ENCODE results near the gene SLU7.
A peak's percentile ranks its signal among the peaks of the same experiment; 100 is the strongest.

The SLU7 gene

DNA sequence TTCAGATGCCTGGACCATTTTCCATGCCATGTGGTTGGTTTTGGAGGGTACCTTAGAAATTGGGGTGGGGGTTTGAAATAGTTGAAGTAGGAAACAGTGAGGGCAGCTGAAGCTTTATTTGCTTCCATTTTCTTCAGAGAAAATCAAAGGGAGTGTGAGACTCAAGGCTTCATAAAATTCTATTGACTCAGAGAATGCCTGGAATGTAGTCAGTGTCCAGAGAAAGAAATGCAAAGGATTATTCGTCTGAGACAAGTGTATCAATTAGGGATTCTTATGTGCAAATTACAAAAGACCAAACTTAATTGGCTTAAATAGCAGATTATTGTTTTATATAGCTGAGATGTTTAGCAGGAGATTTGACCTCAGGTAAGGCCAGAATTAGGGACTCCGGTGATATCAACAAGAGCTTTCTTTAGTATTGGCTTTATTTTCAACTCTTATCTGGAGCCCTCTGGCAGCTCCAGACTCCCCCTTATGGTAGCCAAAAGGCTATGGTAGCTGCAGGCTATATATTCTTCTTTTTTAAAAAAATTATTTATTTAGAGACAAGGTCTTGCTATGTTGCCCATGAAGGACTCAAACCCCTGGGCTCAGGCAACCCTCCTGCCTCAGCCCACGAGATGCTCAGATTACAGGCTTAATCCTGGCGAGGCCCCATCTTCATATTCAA is 41.6 kb upstream of the SLU7 start:
- POLR2A ChIA-PET, result interaction anchor here (0.6 kb wide), 1 partner anchor 1075 kb away, joined by 3 read pairs; no protein-coding TSS in a partner anchor
- TF ChIP-seq, protein P1, sequence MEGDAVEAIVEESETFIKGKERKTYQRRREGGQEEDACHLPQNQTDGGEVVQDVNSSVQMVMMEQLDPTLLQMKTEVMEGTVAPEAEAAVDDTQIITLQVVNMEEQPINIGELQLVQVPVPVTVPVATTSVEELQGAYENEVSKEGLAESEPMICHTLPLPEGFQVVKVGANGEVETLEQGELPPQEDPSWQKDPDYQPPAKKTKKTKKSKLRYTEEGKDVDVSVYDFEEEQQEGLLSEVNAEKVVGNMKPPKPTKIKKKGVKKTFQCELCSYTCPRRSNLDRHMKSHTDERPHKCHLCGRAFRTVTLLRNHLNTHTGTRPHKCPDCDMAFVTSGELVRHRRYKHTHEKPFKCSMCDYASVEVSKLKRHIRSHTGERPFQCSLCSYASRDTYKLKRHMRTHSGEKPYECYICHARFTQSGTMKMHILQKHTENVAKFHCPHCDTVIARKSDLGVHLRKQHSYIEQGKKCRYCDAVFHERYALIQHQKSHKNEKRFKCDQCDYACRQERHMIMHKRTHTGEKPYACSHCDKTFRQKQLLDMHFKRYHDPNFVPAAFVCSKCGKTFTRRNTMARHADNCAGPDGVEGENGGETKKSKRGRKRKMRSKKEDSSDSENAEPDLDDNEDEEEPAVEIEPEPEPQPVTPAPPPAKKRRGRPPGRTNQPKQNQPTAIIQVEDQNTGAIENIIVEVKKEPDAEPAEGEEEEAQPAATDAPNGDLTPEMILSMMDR (IDR thresholded peaks at IDR 0.05; ENCODE audit: control extremely low read depth, extremely low read depth, low read depth, missing control alignments), result no peak
- DNase-seq (ENCODE audit: extremely low spot score), result no peak
- CTCF ChIA-PET, result interaction anchor here (0.7 to 7.4 kb wide), 11 partner anchors 9 to 47 kb away, joined by 3 to 159 read pairs (median 4); partner anchors contain the start of genes PTTG1 and SLU7

DNA sequence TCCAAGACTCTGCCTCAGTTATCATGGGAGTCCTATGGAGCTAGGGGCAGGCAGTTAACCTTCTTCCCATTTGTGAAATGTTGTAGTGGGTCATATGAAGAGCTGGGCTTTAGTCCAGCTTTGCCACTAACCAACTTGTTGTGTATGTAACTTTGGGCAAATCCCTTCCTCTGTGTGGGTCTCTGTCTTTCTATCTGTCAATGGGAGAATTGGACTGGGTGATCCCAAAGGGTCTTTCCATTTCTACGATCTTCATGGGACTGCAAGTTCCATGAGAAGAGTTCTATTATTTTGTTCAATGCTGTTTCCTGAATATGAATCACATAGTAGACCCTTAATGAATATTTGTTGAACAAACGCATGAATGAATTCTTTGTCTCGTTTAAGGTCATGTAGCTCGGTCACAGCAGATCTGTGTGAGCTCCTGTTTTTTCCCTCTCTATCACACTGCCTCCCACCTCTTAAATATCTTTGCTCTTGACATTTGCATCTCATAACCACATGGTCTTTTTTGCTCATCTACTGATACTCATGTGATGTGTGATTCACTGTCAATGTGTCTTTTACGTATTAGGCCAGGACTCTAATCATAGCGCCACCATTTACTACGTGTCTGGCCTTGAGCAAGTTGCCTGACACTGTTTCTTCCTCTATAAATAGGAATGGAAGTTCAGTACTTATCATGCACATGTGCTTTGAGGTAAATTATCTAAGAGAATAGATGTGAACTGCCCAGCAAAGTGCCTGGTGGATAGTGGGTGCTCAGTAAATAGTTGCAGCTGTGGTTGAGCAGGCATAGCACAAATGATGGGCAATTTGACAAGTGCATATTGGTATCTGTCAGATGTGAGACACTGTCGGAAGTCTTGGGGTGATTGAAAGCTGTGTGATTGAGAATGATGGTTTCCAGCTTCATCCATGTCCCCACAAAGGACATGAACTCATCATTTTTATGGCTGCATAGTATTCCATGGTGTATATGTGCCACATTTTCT is 40.2 kb upstream of the SLU7 start:
- TF ChIP-seq, protein P1 (IDR thresholded peaks at IDR 0.05; ENCODE audit: control extremely low read depth, extremely low read depth, low read depth, missing control alignments), result no peak
- ChIA-PET POLR2A (interaction anchor here (0.7 to 1.6 kb wide), 9 partner anchors 9 to 40 kb away, joined by 3 to 41 read pairs (median 4); partner anchors contain the start of gene SLU7), CTCF (interaction anchor here (1.0 to 7.4 kb wide), 11 partner anchors 8 to 49 kb away, joined by 3 to 159 read pairs (median 4); partner anchors contain the start of genes PTTG1 and SLU7)
- DNase-seq (ENCODE audit: extremely low spot score), result peak; percentile 42

DNA sequence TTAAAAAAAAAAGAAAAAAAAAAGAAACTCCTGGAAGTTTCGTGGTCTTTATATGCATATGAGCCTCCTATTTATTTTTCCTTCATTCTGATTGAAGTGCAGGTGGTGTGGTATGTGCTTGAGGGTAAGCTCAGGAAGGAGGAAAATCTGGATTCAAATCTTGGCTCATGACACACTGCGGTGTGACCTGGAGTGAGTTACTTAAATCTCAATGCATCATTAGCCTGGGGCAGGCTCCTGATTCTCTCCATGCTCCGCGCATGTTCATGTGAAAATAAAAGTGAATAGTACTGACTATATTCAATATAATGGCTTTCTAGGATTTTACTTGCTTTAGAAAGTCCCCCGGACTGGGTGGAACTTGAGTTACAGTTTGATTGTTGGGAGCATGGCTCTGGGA is 38.4 kb upstream of the SLU7 start:
- CTCF ChIA-PET, result interaction anchor here (0.9 to 7.4 kb wide), 4 partner anchors 10 to 38 kb away, joined by 3 to 159 read pairs (median 14); no protein-coding TSS in a partner anchor
- TF ChIP-seq, protein P1 (IDR thresholded peaks at IDR 0.05; ENCODE audit: control extremely low read depth, extremely low read depth, low read depth, missing control alignments), result no peak
- no peak for DNase-seq (ENCODE audit: extremely low spot score)
- POLR2A ChIA-PET, result no interaction called here

DNA sequence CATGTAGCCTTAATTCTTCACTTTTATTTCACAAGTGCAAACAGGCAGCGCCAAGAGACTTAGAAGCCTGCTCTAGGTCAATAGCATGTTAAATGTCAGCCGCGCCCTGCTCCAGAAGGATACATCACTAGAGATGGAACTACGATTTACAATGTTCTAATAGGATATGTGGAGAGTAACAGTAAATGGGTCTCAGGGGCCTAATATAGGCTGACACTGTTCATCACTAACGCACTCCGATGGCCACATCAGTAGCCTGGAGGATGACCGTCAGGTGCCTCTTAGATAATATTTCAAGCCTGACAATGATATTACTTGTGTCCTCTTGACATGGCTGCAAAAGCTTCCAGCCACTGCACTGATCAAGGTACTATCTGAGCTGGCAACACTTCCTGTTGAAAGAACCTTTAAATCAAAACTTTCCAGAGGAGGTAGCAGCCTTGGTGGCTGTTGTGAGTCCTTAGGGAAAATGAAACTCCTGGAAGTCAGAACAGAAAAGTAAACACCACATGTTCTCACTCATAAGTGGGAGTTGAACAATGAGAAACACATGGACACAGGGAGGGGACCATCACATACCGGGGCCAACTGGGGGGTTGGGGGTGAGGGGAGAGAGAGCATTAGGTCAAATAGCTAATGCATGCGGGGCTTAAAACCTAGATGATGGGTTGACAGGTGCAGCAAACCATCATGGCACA is 37.7 kb upstream of the SLU7 start:
- no peak for DNase-seq (ENCODE audit: extremely low spot score)
- POLR2A ChIA-PET, result no interaction called here
- CTCF ChIA-PET, result interaction anchor here (0.9 to 7.4 kb wide), 4 partner anchors 11 to 39 kb away, joined by 3 to 159 read pairs (median 14); no protein-coding TSS in a partner anchor
- TF ChIP-seq, protein P1 (IDR thresholded peaks at IDR 0.05; ENCODE audit: control extremely low read depth, extremely low read depth, low read depth, missing control alignments), result no peak

DNA sequence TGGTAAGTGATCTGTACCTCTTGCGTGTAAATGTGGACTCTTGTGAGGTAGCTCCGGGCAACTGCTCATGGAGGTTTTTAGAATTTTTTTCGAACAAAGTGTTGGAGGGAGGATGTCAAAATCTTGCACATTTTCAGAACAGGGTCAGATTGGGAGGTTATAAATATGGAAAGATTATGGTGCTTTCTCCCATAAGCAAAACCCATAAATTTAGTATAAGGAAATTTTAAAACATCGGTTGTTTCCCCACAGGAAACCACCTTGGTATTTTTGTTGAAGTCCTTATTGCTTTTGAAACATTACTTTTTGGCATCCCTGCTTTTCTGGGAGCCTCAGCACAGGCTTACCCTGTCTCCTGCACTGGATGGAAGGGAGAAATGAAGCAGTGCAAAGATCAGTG is 36.7 kb upstream of the SLU7 start:
- ChIA-PET CTCF (interaction anchor here (7.4 kb wide), 1 partner anchor 15 kb away, joined by 159 read pairs; no protein-coding TSS in a partner anchor), POLR2A (no interaction called here)
- DNase-seq (ENCODE audit: extremely low spot score), result no peak
- TF ChIP-seq, protein P1 (IDR thresholded peaks at IDR 0.05; ENCODE audit: control extremely low read depth, extremely low read depth, low read depth, missing control alignments), result no peak
